GM19467 (cell line): Measurements from ENCODE around the gene FMNL3.

Experiments
- ATAC-seq: cut with Tn5 transposase; IDR thresholded peaks from one replicate; pipeline ENCODE4 v1.9.1; 2021; ENCODE audit warnings: mild to moderate bottlenecking, moderate library complexity; ENCODE audit not compliant: unreplicated experiment

The FMNL3 gene

DNA sequence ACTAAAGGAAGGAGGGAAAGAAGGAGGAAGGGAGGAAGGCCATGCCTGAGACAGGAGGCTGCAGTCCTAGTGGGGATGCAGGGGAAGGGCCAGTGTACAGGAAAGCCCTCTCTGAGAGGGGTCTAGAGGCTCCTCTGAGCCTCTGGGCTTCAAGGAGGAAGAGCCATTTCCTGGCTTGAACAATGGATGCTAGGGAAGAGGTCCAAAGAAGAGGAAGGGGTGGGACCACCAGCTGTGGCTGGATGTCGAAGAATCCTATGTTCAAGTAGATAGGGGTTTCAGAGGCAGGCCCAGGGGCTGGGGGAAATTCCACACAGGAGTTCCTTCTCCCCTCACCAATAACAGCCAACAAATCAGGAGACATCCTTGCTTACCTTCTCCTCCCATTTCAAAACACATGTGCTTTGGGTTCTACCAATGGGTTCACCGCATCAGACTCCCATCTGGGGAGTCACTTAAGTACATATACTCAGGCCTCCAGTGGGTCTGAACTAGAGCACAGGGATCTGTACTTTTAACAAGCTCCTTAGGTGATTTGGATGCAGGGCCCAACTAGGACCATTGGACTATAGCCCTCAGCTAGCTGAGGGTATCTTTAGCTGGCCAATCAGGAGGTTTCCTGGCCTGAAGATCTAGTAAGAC is 51.5 kb downstream of the FMNL3 start:
- ATAC-seq: no peak

DNA sequence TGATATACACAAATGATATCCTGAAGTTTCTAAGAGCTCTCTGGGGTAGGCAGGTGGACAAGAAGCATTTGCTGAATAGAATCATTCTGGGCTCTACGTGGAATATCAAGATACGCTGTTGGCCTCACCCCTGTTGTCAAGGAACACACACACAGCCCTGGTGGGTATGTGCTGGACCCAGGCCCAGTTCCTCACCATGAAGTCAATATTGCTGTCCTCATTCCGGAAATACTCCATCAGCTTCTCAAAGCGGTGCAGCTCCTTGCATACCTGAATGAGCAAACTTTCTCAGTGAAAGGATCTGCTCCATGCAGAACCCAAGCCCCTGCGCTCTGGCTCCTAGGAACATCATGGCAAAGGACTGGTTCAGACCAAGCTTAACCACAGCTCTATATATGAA is 52.5 kb downstream of the FMNL3 start:
- ATAC-seq: no peak

DNA sequence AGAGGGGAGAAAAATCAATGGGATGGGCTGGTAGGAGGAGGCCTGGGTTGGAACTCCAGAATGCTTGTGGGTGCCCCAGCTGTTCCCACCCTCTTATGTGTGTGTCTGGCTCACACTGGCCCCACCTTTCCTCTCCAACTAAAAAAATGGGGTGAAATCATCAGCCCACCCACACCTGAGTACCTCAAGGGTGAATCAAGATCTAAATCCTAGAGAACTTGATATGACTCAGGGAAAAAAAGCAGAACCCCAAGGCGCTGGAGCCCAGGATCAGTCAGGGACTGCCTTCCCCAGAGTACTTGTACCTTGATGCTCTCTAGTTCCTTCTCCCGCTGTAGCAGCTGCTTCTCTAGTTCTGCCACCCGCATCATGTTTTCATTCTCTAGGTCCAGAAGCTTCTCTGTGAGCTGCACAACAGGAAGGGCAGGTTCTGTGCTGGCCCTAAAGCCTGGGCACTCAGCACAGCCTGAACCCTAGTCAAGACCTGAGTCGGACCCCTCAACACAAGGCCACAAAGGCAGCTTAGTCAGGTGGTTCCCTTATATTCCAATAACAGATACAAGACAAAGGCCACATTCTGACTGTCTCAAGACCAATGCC is 54.2 kb downstream of the FMNL3 start:
- no peak for ATAC-seq

DNA sequence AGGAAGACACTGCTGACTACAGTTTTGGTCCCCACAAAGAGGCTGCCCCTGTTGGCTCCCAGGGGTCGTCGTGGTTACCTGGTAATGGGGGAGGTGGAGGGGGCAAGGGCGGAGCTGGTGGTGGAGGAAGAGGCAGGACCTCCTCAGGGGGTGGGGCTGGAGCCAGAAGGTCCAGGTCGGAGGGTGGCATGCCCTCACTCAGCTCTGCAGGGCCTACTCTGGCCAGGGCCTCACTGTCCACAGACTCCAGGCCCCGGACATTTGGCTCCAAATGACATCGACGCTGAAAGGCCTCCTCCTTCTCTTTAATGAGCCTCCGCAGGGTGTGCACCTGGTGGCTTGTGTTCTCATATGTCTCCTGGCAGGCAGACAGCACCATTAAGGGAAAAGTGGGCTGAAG is 55.4 kb downstream of the FMNL3 start:
- no peak for ATAC-seq

DNA sequence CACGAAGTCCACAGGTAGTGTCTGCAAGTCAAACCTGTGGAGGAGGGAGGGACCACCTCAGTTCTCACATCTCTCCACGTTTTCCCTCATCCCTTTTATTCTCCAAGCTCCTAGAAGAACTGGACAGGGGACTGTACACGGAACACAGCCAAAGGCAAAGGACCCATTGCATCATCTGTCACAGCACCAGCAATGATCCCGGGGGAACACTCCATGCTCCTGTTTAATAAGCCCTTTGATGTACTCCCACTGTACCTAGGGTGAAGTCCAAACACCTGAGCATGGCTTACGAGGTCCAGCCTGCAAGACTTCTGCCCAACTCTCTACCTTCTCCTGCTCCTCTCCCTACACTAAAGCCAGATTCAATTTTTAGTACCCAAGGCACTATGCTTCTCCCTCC is 57.3 kb downstream of the FMNL3 start:
- no peak for ATAC-seq

DNA sequence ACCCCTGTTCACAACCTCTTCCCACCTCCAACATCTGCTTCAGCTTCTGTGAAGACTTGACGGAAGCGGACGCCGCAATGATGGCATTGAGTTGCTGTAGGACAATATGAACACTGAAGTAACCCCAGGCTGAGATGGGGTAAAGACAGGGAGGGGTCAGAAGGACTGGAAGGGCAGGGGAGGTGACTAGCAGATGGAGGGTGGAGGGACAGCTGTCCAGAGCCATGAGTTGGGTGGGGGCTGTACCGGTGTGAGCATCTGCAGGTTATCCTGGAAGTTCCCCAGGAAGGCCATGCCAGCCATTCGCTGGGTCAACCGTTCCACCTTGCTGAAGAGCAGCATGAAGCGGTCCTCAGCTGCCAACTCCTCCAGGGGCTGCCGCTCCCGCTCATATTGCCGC is 57.8 kb downstream of the FMNL3 start:
- no peak for ATAC-seq

DNA sequence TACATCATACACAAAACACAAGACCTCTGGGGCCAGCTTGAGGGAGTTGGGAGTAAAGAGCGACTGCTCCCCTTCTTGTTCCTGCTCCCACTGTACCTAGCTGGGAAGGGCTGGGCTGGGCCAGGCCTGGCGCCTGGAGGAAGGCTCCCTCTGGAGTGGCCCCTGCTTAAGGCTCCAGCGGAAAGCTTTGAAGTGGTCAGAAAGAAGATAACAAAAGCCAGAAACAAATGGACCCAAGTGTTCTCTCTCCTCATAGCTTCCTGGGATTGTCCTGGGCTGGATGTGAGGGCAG is 58.5 kb downstream of the FMNL3 start:
- no peak for ATAC-seq

DNA sequence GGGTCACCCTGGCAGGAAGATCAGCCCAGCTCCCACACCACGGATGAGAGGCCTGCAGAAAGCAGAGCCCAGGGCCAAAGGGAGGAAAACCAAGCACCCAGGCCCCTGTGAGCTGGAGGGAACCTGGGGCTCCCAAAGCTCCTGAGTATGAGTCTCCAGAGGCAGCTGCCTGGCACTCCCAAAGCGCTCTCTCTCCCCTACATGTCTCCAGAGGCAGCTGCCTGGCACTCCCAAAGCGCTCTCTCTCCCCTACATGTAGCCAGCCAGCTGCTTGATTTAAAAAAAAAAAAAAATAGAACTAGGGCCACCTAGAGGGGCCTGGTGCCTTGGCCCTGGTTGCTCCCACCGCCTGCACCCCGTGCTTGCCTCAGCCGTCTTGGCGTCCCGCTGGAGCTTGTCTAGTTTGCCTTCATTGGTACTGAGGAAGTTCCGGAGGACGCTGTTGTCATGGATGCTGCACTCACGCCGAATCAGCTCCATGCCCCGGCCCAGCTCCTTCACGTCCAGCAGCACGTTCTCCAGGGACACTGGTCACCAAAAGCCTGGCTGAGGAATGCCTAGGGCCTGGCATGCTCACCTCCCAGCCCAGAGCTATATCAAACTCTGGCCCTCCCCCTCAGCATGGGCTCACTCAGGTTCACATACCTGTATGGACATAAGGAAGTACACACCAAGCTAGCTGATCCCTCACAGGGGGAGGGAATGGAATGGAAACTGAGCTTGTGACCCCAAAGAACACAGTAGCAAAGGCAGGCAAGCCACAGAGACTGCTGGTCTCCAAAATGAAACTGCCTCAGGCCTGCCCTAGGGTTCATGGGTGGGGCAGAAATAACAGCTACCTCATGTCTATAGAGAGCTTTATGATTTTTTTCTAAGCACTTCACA is 59.1 kb downstream of the FMNL3 start:
- no peak for ATAC-seq

DNA sequence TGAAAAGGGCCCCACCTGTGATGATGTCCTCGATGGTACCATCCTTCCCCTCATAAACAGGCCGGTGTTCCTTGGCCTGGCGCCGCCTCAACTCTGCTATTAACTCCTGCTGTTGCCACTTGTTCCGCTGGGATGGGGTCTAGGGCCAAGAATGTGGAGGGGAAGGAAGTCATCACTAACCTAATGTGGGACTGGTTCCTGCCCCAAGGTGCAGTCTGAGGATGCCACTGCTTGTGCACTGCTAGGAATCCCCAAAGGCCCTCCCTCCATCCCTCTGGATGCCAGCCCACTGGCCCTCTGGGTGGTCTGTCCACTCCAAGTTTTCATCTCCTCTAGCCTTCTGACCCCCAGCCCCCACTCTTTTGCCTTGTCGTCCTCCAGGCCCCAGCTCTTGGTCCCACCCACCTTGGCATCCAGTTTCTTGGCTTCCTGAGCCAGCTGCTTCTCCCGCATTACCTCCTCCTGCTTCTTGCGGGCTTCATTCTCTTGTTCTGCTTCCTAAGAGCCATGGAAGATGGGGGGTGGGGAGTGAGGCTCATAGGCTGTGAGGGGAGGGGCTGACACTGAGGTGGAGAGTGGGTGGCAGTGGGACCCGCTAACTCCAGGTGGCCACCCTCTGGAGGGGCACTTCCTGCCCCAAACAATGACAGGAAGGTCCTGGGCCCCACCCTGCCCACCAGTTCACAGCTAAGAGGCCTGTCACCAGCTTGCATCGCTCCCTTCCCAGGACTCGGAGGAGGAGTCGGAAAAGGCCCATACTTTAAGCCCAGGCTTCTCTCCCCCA is 60.1 kb downstream of the FMNL3 start:
- no peak for ATAC-seq

DNA sequence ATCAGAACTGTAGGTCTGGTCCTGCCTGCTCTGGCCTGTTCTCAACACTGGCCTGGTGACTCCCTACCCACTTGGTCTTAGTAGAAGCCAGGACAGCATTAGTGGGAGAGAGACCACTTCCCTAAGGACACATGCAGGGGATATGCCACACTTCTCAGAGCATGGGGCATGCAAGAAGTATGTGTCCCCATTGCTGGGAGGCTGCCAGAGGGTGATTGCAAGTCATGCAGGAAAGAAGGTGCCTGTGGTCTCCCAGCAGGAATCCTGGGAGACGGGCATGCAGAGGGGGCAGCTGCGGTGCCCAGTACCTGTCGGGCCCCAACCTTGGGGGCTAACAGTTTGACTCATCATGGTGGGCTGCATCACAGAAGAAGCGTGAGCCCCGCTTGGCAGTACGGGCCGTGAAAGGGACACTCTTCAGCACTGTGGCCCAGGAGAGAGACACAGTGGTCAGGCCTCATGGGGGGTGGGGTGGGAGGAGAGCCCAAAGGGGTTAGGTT is 60.8 kb downstream of the FMNL3 start:
- no peak for ATAC-seq

DNA sequence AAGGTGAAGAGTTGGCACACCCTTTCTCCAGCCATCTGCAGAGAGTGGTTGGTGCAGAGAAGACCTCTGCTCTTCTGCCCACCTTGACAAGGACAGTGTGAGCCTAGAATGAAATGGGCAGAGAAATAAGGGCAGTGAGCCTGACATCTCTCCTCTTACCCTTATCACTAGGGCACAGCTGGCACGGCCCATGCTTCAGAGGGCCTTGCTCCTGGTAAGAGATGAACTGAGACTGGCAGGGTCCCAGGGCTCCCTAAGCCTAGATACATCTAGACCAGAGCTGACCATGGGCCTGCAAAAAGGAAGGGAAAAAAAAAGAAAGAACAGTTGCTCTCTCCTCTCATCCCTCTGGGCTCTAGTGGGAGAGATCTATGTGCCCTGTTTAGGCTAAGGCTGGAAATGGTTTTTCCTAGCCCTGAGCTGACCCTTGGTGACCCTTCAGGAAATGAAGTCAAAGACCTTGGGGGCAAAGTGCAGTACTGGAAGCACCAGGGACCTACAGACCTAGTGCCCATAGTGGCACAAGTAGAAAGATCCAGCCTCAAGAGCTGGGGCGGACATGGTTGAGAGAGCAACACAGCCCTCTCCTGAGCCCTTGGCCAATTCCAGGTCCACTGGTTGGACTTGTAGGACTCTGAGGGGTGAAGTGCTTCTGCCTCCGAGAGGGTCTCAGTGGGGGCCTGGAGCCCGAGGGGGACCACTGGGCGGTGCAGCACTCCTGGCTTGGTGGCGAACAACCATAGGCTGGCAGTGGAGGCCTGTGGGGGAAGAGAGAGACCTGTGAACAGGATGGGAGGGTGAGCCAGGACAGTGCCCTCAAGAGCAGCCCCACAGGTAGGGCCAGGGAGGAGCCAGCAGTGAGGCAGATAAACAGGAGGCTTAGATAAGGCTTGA is 61.8 kb downstream of the FMNL3 start:
- no peak for ATAC-seq

DNA sequence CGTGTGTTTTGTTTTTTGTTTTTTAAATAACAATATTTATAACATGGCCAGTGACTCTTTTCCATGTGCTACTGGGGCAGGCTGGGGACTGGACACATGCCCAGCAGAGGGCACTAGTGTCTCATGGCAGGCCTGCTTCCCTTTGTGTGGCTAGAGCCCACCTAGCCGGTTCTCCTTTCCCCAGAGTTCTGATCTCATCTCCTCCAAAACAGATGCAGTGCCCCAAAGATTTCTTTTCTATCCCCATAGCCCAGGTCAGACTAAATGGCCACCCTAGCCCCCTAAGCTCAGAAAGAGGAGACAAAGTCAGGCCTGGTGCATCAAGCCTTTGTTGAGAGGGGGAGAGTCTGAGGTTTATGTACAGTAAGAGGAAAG is 62.6 kb downstream of the FMNL3 start:
- no peak for ATAC-seq

DNA sequence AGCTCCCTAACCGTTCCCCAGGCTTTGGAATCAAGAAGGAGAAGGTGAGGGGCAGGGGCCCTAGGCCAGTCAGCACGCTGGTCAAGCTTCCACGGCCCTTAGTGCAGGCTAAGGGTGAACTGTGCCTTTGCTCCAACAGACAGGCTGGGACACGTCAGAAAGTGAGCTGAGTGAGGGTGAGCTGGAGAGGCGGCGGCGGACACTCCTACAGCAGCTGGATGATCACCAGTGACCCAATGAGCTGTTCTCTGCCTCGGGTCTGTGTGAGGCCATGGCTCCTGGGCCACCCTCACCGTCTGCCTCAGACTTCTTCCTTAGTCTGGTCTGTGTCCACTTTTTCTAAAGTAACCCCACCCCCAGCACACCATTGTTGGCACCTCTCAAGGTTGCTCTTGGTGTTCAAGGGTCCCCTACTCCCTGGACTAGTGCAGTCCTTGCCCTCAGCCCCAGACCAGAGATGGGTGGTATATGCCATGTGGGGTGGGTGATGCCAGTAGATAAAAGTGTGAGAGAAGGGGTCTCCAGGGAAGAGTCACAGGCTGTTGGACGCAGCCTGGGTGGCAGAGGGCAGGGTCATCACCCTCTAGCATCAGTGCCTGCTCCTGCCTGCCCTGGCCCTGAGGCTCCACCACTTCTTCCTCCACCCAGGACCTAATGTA is 63.1 kb downstream of the FMNL3 start:
- ATAC-seq: no peak

DNA sequence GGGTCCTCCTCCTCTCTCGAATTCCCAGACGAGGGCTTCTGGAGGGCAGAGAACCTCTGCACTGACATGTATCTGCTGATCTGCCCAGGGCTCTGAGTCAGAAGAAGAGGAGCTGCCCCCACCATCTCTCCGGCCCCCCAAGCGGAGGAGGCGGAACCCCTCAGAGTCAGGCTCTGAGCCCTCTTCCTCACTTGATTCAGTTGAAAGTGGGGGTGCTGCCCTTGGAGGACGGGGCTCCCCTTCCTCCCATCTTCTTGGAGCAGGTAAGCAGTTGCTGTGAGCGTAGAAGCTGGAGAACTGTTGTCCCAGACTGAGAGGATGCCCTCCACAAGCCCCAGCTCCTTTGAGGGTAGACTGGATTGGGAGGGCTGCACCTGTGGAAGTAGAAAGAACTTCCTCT is 64.1 kb downstream of the FMNL3 start:
- no peak for ATAC-seq

DNA sequence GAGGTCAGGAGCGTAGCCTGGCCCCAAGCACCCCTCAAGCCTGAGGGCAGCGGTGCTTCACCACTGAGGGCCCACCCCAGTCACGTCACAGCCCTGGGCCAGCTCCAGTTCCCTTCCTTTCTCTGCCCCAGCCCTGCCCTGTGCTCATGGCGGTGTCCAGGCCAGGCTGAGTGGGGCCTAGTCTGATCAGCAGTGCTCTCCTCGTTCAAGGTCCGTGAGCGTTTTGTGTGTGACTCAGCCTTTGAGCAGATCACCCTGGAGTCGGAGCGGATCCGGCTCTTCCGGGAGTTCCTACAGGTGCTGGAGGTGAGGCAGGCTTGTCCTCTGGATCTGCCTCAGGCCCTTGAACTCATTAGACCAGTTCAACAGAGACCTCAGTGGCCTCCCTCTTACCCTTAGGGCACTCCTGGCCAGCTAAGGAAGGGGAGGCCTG is 64.8 kb downstream of the FMNL3 start:
- ATAC-seq: no peak

DNA sequence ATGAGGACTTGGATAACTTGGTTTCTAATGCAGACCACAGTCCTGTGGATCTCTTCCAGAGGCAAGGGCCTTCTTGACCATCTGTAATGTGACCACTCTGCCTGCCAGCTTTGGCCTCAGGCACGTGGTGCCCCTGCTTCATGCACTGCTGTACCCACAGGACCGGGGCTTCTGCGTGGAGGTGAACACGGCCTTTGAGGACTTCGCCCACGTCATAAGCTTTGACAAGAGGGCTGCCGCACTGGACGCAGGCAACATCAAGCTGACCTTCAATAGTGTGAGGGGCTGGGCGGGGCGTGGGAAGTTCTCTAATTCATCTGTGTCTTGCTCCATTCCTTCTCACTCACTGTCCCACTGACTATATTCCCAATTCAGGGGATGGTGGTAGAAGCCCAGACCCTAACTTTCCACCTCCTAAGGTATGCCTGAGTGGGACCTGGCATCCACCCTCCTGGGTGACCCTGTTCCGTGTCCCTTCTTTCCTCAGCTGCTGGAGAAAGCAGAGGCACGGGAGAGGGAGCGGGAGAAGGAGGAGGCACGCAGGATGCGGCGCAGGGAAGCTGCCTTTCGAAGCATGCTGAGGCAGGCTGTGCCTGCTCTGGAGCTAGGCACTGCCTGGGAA is 65.3 kb downstream of the FMNL3 start:
- ATAC-seq: no peak

DNA sequence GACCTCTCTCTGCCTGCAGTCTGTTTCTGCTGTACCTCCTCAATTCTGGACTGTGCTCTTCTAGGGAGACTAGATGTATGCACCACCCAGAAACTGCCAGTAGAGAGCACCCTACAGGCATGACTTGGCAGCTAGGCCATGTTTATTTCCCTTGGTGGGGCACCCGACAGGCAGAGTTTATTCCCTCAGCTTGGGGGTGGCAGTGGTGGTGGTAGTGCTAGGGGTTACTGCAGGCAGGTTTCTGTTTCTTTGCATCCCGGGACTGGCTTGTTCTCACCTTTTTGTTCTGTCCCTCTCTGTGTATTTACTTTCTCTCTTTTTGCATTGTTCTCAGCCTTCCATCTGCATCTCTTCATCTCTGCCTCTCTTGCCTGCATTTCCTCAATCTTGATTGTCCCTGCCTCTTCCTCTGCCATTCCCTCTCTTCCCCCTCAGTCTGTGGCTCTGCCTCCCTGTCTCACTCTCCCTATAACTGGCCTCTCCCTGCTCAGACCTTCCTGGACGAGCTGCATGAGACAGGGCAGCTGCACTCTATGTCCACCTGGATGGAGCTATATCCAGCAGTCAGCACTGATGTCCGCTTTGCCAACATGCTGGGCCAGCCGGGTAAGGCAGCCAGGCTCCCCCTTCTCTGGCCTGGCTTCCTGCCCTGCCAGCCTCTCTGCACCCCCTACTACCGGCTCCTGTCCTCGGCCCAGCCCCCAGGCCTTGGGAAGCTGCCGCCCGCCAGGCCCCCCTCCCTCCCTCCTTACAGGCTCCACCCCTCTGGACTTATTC is 70.0 kb downstream of the FMNL3 start:
- no peak for ATAC-seq

DNA sequence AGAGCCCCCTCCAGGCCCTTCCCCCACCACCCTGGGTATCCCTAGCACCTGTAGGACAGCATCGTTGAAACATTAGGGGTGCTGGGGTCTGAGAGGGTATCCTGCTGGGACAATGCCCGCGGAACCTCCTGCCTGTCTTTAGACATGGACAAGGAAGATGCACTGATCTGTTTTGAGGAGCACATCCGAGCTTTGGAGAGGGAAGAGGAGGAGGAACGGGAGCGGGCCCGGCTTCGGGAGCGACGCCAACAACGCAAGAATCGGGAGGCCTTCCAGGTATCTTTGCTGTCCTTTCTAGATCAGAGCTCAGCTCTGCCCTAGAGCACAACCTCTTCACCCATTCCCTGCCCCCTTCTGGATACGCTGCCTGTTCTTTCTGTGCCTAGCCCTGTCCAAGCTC is 70.6 kb downstream of the FMNL3 start:
- ATAC-seq: no peak

DNA sequence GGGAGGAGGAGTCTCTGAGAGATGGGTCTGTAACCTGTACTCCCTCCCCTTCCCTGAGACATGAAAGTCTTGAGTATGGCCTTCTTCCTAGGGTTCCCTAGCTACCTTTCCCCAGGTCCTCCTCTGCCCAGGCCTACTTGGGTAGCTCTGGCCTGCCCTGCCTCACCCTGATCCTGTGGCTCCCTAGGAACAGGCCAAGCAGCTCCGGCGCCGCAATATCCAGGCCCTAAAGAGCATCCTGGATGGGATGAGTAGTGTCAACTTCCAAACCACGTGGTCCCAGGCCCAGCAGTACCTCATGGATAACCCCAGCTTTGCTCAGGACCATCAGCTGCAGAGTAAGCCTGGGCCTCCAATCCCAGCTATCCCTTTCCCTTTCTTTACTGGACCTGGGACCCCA is 71.5 kb downstream of the FMNL3 start:
- ATAC-seq: no peak
